Cardiac septum (tissue), 1 donor: ENCODE data around the gene PDE9A. TPM values are rescaled to one million over a fixed set of nuclear protein-coding genes. Genes with fewer than 3 reads are reported as not detected.

Experiments used
- DNase-seq: peaks from one replicate; pipeline ENCODE4 v3.0.0-alpha.2; 2020; ENCODE audit warnings: low spot score
- intact Hi-C: fragments of 100-400 bp; cut with DNase I; formaldehyde crosslinking; loops from one replicate; pipeline ENCODE4 v1.14.0; 2022
- total RNA-seq: library from RNA; stranded (reverse); fragmentation: NEBNext Ultra II Directional; extraction: Animal tissue kit (Norgen Biotek cat#: 25700); gene quantifications from one replicate; pipeline ENCODE4 v1.2.1, GENCODE V29; 2021
- donor health status: DM: no; HTN: no; CAD: no.

PDE9A gene
- total RNA-seq, 1 donor from 2014 or later: 1.1 TPM

DNA sequence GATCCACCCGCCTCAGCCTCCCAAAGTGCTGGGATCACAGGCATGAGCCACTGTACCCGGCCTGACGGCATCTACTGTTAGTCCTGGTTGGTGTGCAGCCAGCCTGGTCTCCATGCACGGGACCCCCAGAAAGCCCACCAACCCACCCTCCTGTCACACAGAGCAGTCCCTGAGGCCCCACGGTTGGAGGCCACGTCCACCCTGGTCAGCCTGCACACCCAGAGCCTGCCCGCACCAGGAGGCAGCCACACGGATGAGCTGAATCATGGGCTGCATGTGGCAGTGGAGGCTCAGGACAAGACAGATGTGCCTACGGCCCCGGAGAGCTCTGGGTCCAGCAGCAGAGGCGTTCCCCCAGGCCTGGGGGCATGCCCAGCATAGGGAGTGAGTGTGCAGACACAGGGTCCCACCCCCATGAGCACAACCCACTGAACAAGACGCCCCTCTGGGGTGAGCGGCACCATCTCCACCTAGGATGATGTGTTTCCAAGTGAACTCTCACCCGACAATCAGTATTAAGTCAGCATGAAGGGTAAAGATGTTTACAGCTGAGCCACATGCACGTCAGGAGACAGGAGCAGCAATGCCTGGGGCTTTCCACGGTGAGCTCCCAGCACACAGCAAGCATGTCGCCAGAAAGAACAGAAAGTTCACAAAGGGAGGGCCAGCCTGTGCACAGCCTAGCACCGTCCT is 123.8 kb downstream of the PDE9A start:
- intact Hi-C loops: no loop called here
- DNase-seq: no peak

DNA sequence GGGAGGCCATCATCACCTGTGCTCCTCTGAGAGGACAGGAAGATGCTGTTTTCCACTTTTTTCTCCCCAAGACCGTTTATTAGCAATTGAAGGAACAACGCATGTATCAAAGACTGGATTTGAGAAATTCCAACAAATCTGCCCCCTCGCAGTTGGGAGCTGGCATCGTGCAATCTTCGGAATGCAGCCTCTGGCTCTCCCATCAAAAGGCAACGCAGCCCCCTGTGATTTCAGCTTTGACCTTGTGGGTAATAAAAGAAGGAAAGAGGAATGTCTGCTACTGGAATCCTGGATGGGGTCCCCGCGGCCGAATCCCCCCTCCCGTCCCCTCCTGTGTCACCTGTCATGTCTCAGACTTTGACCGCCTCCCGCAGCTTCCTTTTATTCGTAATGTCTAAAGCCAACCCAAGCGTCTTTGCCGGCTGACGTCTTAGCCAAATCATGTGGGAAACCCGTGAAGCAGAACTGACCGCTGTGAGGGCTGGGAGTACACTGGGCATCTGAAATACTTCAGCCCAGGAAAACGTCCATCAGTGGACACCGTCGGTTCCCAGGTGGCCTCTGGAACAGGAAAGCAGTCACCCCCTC is 124.4 kb downstream of the PDE9A start:
- intact Hi-C loops: no loop called here
- no peak for DNase-seq

DNA sequence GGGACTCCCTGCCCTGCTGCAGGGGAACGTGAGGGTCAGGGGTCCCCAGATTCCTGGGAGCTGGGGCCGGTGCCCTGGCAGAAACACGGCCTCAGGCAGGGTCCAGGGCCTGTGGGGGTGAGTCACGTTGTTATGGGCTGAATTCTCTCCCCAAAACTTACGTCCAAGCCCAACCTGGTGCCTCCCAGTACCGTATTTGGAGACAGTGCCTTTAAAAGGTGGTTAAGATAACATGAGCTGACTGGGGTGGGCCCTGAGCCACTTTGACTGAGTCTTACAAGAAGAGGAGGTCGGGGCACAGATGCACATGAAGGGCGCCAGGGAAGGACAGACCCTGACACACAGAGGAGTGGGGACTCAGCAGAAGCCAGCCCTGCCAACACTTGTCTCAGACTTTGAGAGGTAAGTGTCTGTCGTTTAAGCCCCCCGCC is 126.0 kb downstream of the PDE9A start:
- intact Hi-C loops: no loop called here
- DNase-seq: no peak

DNA sequence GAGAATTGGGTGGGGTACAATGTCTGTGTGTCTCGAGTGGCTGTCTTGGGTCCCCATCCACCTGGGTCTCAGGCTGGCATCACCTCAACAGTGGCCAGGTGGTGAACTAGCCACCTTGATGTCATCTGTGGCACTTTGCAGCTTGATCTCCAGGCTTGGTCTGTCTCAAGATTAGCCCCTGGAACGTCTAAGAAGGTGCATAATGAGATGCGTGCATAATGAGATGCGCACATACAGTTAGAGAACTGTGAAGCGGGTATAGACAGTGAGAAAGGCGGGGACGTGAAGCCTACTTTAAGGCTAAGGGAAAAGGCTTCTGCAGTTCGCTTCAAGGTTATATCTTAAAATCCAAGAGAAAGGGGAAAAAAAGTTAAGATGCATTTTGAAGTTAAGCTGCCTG is 127.2 kb downstream of the PDE9A start:
- DNase-seq: no peak
- intact Hi-C loops: no loop called here

DNA sequence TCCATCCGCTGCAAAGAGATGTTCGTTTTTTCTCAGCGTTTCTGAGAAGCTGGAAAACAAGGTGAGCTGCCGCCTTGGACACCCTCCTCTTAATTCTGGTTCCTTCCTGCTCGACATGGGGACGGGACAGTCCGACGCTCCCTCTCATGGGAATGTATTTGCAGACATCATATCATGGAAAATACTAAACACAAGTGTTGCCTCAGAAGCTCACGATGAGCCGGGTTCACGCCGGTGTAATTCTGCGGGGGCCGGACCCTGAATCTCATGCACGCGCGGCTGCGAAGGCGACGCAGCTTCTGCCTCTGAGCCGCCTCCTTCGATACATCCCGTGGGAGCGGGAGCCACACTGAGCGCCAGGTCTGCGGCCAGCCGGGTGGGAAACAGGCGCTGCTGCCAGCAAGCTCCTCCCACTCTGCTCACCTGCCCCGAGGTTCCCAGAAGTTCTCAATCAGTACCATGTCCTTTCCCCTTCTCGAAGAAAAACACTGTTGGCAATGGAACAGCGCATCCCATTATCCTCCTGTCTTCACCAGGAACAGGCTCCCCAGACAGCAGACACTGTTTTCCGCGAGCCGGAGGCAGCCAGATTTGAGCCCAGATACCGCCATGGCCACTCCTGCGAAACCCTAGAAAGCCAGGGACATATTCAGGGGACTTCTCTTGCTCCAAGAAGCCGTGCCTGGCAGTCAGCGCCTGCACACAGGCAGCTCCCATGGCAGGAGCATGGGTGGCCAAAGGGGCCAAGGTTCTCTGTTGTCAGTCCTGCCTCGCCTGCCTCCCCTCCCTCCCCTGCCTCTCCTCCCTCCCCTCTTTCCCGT is 127.9 kb downstream of the PDE9A start:
- intact Hi-C loops: no loop called here
- DNase-seq: no peak

DNA sequence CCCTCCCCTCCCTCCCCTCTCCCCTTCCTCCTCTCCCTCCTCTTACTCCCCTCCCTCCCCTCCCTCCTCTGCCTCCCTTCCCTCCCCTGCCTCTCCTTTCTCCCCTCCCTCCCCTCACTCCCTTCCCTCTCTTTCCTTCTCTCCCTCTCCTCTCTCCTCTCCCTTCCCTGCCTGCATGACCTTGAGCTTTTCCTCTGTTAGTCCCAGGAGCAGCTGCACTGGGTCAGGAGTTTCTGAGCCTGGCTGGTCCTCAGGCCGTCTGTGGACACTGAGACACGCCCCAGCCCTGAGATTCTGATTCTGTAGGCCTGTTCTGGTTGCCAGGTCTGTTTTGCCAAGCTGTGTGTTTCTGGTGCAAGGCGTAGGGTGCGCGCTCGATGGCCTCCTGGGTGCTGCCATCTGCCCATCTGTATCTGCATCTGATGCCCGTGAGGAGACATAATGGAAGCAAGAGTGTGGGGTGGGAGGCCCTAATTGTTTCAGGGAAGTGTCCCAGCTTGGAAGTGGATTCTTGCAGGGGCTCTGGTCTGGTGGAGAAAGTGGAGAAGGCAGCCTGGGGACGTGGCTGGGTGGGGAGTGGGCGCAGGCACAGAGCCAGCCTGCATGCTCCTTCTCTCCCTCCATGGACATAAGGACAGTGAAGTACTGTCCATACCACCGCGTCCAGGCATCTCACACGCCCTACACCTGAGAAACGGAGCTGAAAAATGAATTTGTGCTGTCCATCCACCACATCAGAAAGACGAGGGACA is 128.7 kb downstream of the PDE9A start:
- no peak for DNase-seq
- intact Hi-C loops: no loop called here

DNA sequence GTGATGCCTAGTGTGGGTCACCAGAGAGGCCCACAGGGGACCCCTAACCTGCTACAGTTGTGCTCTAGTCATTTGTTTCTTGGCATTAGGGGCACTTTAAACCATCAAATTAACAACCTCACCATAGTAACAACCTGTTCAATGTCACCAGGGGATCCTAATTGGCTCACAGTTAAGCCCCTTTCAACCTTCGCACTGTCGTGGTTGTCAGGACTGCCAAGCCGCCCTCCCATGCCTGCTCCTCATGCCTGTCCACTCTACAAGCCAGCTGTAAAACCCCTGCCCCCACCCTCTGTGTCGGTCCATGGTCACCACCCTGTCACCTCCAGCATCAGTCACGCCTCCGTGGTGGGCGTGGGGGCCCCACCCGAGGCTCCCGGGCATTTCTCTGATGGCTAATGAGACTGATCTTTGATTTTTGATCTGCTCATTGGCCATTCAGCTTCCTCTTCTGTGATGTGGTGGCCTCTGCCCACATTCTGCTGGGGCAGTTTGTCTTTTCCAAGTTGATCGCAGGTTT is 129.4 kb downstream of the PDE9A start:
- intact Hi-C loops: no loop called here
- no peak for DNase-seq

DNA sequence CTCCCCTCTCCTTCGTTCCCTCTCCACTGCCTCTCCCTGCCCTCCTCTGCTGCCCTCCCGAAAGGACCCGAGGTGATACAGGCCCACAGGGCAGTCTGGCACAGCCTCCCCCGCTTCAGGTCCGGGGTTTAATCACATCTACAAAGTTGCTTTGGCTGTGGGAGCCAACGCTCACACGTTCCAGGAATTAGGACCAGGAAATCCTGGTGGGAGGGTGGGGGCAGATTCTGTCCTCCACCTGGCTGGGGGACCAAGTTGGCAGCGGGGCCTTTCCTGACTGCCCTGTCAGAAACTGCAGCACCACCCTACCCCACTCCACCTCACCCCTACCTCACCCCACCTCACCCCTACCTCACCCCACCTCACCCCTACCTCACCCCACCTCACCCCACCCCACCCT is 130.9 kb downstream of the PDE9A start:
- DNase-seq: no peak
- intact Hi-C loops: no loop called here

DNA sequence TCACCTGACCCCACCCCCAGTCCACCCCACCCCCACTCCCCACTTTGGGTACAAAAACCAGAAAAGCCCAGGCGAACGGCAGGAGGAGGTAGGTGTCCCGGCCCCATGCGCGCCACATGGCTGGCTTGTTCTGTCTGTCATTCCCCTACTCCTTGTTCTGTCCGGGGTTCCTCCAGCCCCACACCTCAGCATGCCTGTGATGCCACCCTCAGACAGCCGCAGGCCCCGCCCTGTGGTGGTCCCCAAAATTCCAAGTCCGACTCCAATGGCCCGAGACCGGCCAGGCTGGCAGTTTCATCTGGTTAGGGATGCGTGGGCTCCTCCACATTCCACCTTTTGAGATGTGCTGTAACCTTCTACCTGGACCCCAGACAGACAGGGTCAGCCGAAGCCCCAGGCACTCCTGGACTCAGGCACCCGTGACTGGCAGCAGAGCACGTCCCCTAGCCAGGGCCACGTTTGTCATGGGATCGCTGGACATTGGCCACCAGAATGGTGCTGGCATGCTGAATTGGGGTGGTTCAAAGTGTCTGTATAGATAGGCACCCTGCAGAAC is 131.6 kb downstream of the PDE9A start:
- intact Hi-C loops: no loop called here
- no peak for DNase-seq

DNA sequence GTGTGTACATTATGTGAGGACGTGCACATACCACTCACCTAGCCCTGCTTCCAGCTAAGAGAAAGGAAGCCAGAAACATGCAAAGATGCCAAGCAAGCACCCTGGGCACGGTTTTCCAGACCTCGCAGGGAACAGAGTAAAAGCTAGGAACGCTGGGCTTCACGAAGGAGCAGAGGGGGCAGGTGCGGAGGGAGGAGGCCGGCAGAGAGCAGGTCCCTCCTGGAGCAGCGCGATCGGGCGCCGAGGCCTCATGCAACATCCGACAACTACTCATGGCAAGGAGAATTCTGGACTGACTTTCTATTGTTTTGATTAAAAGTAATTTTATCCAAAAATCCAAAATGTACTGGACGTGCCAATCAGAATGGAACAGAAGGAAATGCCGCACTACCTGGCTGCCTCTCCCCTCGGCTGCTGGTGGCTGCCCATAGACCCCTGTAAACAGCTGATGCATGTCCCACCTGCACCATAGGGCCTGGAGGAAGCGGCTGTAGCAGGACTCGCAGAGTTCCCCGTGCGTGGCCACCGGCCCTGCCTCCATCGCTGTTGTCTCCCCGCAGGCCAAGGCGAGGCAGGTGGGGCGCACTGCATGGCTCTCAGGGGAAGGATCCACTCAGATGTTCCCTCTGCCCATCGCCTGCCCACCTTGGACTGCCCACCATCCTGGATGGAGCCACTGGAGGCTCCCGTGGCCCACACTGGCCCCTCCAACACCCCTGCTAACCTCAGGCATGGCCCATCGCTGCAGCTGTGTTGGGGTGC is 132.4 kb downstream of the PDE9A start:
- no peak for DNase-seq
- intact Hi-C loops: no loop called here

DNA sequence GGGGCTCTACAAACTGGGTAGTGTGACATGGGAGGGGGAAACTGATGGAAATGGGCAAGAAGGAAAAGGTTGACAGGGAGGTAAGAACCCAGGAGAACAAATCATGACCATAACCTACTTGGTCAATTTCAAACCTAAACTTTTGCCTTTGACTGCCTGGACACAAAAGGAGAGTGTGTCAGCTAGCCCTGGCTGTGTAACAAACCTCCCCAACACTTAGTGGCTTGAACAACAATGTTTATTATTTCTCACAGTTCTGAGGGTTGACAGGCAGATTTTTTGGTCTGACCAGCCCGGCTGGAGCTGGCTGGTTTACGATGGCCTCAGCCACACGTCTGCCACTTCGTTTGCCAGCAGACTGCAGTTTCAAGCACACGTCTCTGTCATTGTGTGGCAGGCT is 133.5 kb downstream of the PDE9A start:
- intact Hi-C loops: no loop called here
- no peak for DNase-seq

DNA sequence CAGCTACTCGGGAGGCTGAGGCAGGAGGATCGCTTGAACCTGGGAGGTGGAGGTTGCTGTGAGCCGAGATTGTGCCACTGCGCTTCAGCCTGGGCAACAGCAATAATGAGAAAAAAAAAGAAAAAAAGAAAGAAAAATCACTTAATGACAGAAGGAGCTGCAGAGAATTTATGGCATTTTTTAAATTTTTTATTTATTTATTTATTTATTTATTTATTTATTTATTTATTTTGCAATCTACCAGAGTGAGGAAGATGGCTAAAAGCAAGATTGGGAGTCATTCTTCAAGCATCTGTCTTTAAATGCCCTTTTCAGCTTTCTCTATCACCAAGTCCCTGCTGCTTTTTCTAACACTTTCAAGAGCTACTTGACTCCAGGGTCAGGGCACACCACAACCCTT is 134.2 kb downstream of the PDE9A start:
- intact Hi-C loops: no loop called here

DNA sequence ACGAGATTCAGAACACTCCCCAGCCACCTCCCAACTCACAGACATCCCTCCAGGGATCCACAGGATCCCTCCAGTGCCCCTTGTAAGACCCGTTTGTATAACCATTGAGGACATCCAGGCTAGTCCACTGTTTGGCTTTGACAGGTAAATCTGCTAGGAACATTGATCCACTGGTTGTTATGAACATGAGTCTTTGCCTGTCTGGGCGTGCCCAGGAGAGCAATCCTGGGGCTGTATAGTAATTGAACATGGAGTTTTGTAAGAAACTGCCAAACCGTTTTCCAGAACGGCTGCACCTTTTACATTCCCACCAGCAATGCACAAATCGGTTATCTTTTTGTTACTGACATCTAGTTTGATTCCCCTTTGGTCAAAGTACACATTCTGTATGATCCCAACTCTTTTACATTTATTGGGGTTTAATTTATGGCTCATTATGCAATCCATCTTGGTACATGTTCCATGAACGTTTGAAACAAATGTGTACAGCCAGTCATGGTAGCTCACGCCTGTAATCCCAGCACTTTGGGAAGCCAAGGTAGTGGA is 137.2 kb downstream of the PDE9A start:
- DNase-seq: no peak
- intact Hi-C loops: no loop called here

More for the DNA sequence above, 134.2 kb downstream of the PDE9A start:
- DNase-seq: no peak

DNA sequence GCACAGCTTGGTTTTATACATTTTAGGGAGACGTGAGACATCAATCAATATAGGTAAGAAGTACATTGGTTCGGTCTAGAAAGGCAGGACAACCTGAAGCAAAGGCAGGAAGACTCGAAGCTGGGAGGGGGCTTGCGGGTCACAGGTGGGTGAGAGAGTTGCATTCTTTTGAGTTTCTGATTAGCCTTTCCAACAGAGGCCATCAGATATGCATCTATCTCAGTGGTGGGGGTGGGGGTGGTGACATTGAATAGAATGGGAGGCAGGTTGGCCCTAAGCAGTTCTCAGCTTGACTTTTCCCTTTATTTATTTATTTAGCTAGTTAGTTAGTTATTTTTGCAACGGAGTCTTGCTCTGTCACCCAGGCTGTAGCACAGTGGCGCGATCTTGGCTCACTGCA is 140.4 kb downstream of the PDE9A start:
- no peak for DNase-seq
- intact Hi-C loops: no loop called here

DNA sequence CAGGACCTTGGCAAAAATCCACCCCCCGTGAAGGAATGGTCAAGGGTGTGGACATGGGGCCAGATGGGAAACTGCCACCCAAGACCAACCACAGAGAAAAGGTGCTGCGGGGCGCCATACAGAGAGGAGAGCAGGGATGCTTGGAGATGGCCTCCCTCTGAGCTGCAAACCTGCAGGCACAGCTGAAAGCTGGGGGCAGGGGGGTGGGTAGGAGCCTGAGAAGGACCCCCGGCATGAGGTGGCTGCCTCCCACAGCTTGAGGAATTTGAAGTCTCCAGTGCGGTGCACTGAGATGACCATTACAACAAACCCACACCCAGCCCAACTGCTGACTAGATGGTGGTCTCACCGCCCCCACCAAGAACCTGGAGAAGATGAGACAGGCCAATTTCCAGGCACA is 141.1 kb downstream of the PDE9A start:
- DNase-seq: no peak
- intact Hi-C loops: no loop called here

DNA sequence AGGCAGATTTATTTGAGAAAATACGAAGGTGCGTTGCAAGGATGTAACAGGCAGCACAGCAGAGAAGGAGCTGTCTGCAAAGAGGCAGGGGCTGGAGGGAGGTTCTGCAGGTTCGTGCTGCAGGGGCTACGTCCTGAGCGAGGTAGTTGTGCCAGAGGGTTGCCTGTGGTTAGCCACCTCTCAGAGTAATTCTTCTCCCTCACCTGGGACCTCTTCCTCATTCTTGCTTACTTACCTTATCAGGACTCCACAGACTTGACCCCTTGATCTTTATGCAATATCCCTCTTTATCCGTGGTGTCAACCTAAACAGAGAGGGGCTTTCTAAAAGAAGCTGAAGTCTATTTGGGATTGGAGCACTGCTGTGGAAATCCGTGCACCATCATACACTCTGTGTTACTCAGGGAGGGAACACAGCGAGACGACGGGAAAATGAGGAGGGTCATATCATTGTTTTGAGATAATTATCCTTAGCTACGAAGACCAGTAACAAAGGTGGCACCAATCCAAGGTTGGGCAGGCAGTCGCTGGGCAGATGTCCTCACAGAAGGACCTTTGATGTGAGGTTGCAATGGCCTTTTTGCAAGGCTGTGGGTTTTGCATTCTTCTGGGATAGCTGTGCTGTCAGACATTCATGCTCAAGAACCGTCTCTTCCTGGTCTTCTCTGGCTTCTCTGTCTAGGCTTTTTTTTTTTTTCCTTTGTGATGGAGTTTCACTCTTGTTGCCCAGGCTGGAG is 143.1 kb downstream of the PDE9A start:
- DNase-seq: no peak
- intact Hi-C loops: no loop called here

DNA sequence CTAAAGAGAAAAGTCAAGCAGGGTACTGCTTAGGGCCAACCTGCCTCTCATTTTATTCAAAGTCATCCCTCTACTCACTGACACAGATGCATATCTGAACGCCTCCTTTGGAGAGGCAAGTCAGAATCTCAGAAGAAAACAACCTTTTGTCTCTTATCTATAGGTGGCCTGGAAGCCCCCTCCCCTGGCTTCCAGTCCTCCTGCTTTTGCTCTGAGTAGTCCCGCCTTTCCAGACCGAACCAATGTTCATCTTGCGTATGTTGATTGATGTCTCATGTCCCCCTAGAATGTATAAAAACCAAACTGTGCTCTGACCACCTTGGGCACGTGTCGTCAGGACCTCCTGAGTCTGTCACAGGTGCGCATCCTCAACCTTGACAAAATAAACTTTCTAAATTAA is 144.1 kb downstream of the PDE9A start:
- intact Hi-C loops: no loop called here
- no peak for DNase-seq

DNA sequence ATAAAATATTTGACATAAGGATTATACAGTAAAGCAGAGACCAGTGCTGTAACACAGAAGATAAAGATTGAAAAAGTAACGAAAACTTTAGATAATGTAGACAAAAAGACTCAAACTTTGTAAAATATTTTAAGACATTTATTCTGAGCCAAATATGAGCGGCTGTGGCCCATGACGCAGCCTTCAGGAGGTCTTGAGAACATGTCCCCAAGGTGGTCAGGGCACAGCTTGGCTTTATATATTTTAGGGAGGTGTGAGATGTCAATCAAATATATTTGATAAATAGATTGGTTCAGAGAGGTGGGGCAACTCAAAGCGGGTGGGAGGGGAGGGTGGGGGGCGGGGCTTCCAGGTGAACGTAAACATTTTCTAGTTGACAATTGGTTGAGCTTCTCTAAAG is 144.7 kb downstream of the PDE9A start:
- intact Hi-C loops: no loop called here
- DNase-seq: no peak
